A549 (cell line): ENCODE measurements around the gene VCX3A. TPM values are rescaled to one million over a fixed set of nuclear protein-coding genes. Genes with fewer than 3 reads are reported as not detected.
"Not testable (repeated sequence)": the region's sequence is repeated elsewhere in the genome, so short reads cannot be mapped to it uniquely, and the experiment has no call there.

ENCODE experiments used
- ATAC-seq, 2 experiments: fragments of 200-7000 bp in 1 of 2; fragments of >200 bp in 1 of 2; cut with Nextera tagmentation in 1 of 2; cut with Tn5 transposase in 1 of 2; 3 replicates each; pipeline versions ENCODE4 v1.8.0 to v1.9.1; 2018 to 2020; ENCODE audit warnings: mild to moderate bottlenecking in 1 of 2, moderate library complexity in 1 of 2
- CTCF ChIA-PET: fragments of 300-600 bp; sonication (Branson Sonifier 250); formaldehyde crosslinking; extraction: SDS; loops from one replicate; lab custom pipeline; 2021; ENCODE audit warnings: antibody characterized with exemption, inconsistent platforms; lab: Yijun Ruan, JAX
- POLR2A ChIA-PET: fragments of 350-600 bp; formaldehyde crosslinking; extraction: SDS; loops from one replicate; lab custom pipeline; 2021; ENCODE audit warnings: antibody characterized with exemption, inconsistent platforms; lab: Yijun Ruan, JAX
- DNase-seq, 2 experiments: peaks; one replicate each; pipeline versions ENCODE4 v3.0.0 to v3.0.0-alpha.2; 2011 to 2016; ENCODE audit warnings: low read depth in 1 of 2, low spot score in 1 of 2
- FAIRE-seq: peaks from 2 replicates; lab custom pipeline; 2011; peaks lifted over from hg19 to GRCh38; lab: Jason Lieb, UNC
- H3K27ac ChIP-seq, 2 experiments: fragments of >200 bp; sonication (Bioruptor Twin); formaldehyde crosslinking; 3 replicates each; pipeline ENCODE4 v1.5.1; 2016 to 2017
- H3K4me1 ChIP-seq: fragments of >200 bp; sonication (Bioruptor Twin); formaldehyde crosslinking; 3 replicates; pipeline ENCODE4 v1.6.1; 2016
- H3K4me2 ChIP-seq: fragments of >200 bp; sonication (Bioruptor Twin); formaldehyde crosslinking; 3 replicates; pipeline ENCODE4 v1.6.1; 2016
- H3K4me3 ChIP-seq: fragments of >200 bp; sonication (Bioruptor Twin); formaldehyde crosslinking; 3 replicates; pipeline ENCODE4 v1.5.1; 2016
- H3K9me3 ChIP-seq: fragments of >200 bp; sonication (Bioruptor Twin); formaldehyde crosslinking; 3 replicates; pipeline ENCODE4 v1.6.1; 2016
- BHLHE40 ChIP-seq: IDR thresholded peaks from 2 replicates; pipeline ENCODE4 v1.6.1; 2012; ENCODE audit warnings: low read depth, low read length, inconsistent platforms
- CBX2 ChIP-seq: fragments of 200-600 bp; sonication (generic); IDR thresholded peaks from 2 replicates; pipeline ENCODE4 v1.6.1; 2016; ENCODE audit warnings: low read depth, mild to moderate bottlenecking, borderline replicate concordance
- CBX8 ChIP-seq: fragments of 200-600 bp; sonication (generic); IDR thresholded peaks from 2 replicates; pipeline ENCODE4 v1.6.1; 2016
- EHF ChIP-seq: fragments of 250-450 bp; sonication (Bioruptor Pico); IDR thresholded peaks from 2 replicates; pipeline ENCODE4 v1.5.0; 2020; ENCODE audit warnings: mild to moderate bottlenecking
- EHMT2 ChIP-seq: fragments of 200-600 bp; sonication (generic); IDR thresholded peaks from 2 replicates; pipeline ENCODE4 v1.6.1; 2016; ENCODE audit warnings: antibody characterized with exemption, low read depth, mild to moderate bottlenecking, moderate library complexity
- ELK1 ChIP-seq: fragments of 150-350 bp; IDR thresholded peaks from 2 replicates; pipeline ENCODE4 v1.6.1; 2014; ENCODE audit warnings: low read depth, mild to moderate bottlenecking, low read length
- EP300 ChIP-seq, 2 experiments: fragments of >200 bp; sonication (Bioruptor Twin); formaldehyde crosslinking; IDR thresholded peaks; 2 replicates in 1 of 2; 3 replicates in 1 of 2; pipeline ENCODE4 v1.6.1; 2016 to 2017
- ESRRA ChIP-seq: fragments of 150-350 bp; IDR thresholded peaks from 2 replicates; pipeline ENCODE4 v1.6.1; 2014; ENCODE audit warnings: mild to moderate bottlenecking, low read length, borderline replicate concordance
- FOSB ChIP-seq: fragments of 250-450 bp; sonication (Bioruptor Pico); IDR thresholded peaks from 2 replicates; pipeline ENCODE4 v1.5.0; 2020; ENCODE audit warnings: mild to moderate bottlenecking, moderate library complexity
- FOSL2 ChIP-seq, 2 experiments: fragments of 450-650 bp in 1 of 2; fragments of >200 bp in 1 of 2; sonication (Bioruptor Twin) in 1 of 2; formaldehyde crosslinking; IDR thresholded peaks; 2 replicates each; pipeline versions ENCODE4 v1.5.0 to v1.6.1; 2016 to 2020; ENCODE audit warnings: mild to moderate bottlenecking in 1 of 2, moderate library complexity in 1 of 2
- FOXS1 ChIP-seq: fragments of 250-450 bp; sonication (Bioruptor Pico); IDR thresholded peaks from 2 replicates; pipeline ENCODE4 v1.5.0; 2020; ENCODE audit warnings: mild to moderate bottlenecking, moderate library complexity
- GATA3 ChIP-seq: IDR thresholded peaks from 2 replicates; pipeline ENCODE4 v1.6.1; 2012; ENCODE audit warnings: borderline replicate concordance
- HDAC2 ChIP-seq: fragments of 200-600 bp; sonication (generic); IDR thresholded peaks from 2 replicates; pipeline ENCODE4 v1.6.1; 2016
- HOXB13 ChIP-seq: fragments of 250-450 bp; sonication (Bioruptor Pico); IDR thresholded peaks from 2 replicates; pipeline ENCODE4 v1.5.0; 2020; ENCODE audit warnings: low read depth, mild to moderate bottlenecking, moderate library complexity
- HOXB5 ChIP-seq: fragments of 250-450 bp; sonication (Bioruptor Pico); IDR thresholded peaks from 2 replicates; pipeline ENCODE4 v1.5.0; 2020; ENCODE audit warnings: mild to moderate bottlenecking, moderate library complexity
- JUN ChIP-seq, 2 experiments: fragments of >200 bp; sonication (Bioruptor Twin); formaldehyde crosslinking; IDR thresholded peaks; 2 replicates in 1 of 2; 3 replicates in 1 of 2; pipeline ENCODE4 v1.6.1; 2016 to 2017
- KDM1A ChIP-seq: fragments of 200-600 bp; sonication (generic); IDR thresholded peaks from 2 replicates; pipeline ENCODE4 v1.6.1; 2016; ENCODE audit warnings: low read depth, mild to moderate bottlenecking
- MAFK ChIP-seq: fragments of 450-650 bp; IDR thresholded peaks from 2 replicates; pipeline ENCODE4 v1.6.1; 2014; ENCODE audit not compliant: partially characterized antibody
- MAZ ChIP-seq: fragments of 150-350 bp; IDR thresholded peaks from 2 replicates; pipeline ENCODE4 v1.6.1; 2014; ENCODE audit warnings: antibody characterized with exemption, low read depth, low read length, borderline replicate concordance
- MYC ChIP-seq: IDR thresholded peaks from 2 replicates; pipeline ENCODE4 v1.6.1; 2012; ENCODE audit warnings: mild to moderate bottlenecking, inconsistent platforms, low read length, improper control_type of control experiment, borderline replicate concordance
- NR3C1 ChIP-seq: fragments of >200 bp; sonication (Bioruptor Twin); formaldehyde crosslinking; IDR thresholded peaks from 3 replicates; pipeline ENCODE4 v1.6.1; 2017
- POLR2AphosphoS2 ChIP-seq: conservative IDR thresholded peaks from 2 replicates; pipeline ENCODE4 v1.6.1; 2012; ENCODE audit warnings: low read length, improper control_type of control experiment, inconsistent platforms
- RARB ChIP-seq: fragments of 250-450 bp; sonication (Bioruptor Pico); IDR thresholded peaks from 2 replicates; pipeline ENCODE4 v1.8.0; 2021; ENCODE audit warnings: mild to moderate bottlenecking, moderate library complexity
- REST ChIP-seq: fragments of 200-600 bp; sonication (generic); IDR thresholded peaks from 2 replicates; pipeline ENCODE4 v1.6.1; 2016; ENCODE audit warnings: antibody characterized with exemption, mild to moderate bottlenecking, moderate library complexity
- RNF2 ChIP-seq: fragments of 200-600 bp; sonication (generic); IDR thresholded peaks from 2 replicates; pipeline ENCODE4 v1.6.1; 2016; ENCODE audit warnings: low read depth, mild to moderate bottlenecking, antibody characterized with exemption, moderate library complexity, borderline replicate concordance
- TP53 ChIP-seq: fragments of 250-450 bp; sonication (Bioruptor Pico); IDR thresholded peaks from 2 replicates; pipeline ENCODE4 v1.5.0; 2021; ENCODE audit warnings: mild to moderate bottlenecking, moderate library complexity
- ZFP36 ChIP-seq: fragments of 450-650 bp; IDR thresholded peaks from 2 replicates; pipeline ENCODE4 v1.6.1; 2014; ENCODE audit warnings: borderline replicate concordance; ENCODE audit not compliant: partially characterized antibody
- ZNF302 ChIP-seq: fragments of 250-450 bp; sonication (Bioruptor Pico); IDR thresholded peaks from 2 replicates; pipeline ENCODE4 v1.9.0; 2021; ENCODE audit warnings: inconsistent platforms, mild to moderate bottlenecking, moderate library complexity
- WGBS: methylation state at CpG from one replicate; pipeline ENCODE4 v1.1.6; 2017; ENCODE audit errors: missing lambda C conversion rate; 5-methylcytosine and 5-hydroxymethylcytosine counted together
- polyA minus RNA-seq: library from RNA; depleted of rRNA, polyadenylated mRNA; stranded (reverse); fragments of >200 nt; gene quantifications from 2 replicates; pipeline ENCODE4 v1.2.3, GENCODE V29; 2011; rRNA and poly(A)+ RNA removed
- polyA plus RNA-seq, 4 experiments: library from polyadenylated mRNA; depleted of rRNA in 3 of 4; stranded (reverse); fragments of >200 nt; fragmentation: RNase III in 1 of 4; extraction: RNeasy Plus Mini Kit Qiagen cat#74134 plus additional on column Dnase treatment in 1 of 4; gene quantifications; 2 replicates in 3 of 4; 3 replicates in 1 of 4; pipeline ENCODE4 v1.2.3, GENCODE V29; 2011 to 2017

Gene VCX3A
- not detected in 2 replicates for polyA plus RNA-seq (2011; rRNA removed)
- polyA plus RNA-seq (2012; cell fraction: cytosol; rRNA removed): not detected in 2 replicates
- polyA plus RNA-seq (2012; cell fraction: nucleus; rRNA removed): not detected in 2 replicates
- polyA plus RNA-seq (2017; fragmentation: RNase III; extraction: RNeasy Plus Mini Kit Qiagen cat#74134 plus additional on column Dnase treatment): not detected in 3 replicates
- not detected in 2 replicates for polyA minus RNA-seq

GRCh38 chrX:6535018-6535417, at the start of gene VCX3A:
VCX3A (minus strand) TSS chrX:6535118; CDS start chrX:6534497, 621 bp downstream.
- 9% methylated on average over 1 of the region's 1 CpG for WGBS
- DNase-seq, ATAC-seq, H3K27ac ChIP-seq, POLR2A ChIA-PET, CTCF ChIA-PET, H3K4me1 ChIP-seq, FAIRE-seq, H3K9me3 ChIP-seq, H3K4me3 ChIP-seq, H3K4me2 ChIP-seq: not testable (repeated sequence)

GRCh38 chrX:6574762-6575161, 39.8 kb upstream of the VCX3A start:
- H3K4me1 ChIP-seq: no peaks in the 10 kb centered on the region
- CTCF ChIA-PET: no interaction called here
- no peak overlapping the region for H3K4me2 ChIP-seq
- WGBS: under 1% methylated on average over 5 of the region's 5 CpGs
- no peak for ATAC-seq
- DNase-seq: no peak
- H3K4me3 ChIP-seq: no peak overlapping the region
- H3K9me3 ChIP-seq: no peaks in the 10 kb centered on the region
- FAIRE-seq: no peak
- POLR2A ChIA-PET: no interaction called here
- H3K27ac ChIP-seq: no peak overlapping the region
- TF ChIP-seq GATA3 (no peak), ELK1 (no peak), EP300 (IDR thresholded peaks at IDR 0.05) (no peak), CBX8 (no peak)

- FAIRE-seq (peak; percentile 7), DNase-seq (no peak), ATAC-seq (no peak)
- ChIA-PET CTCF (no interaction called here), POLR2A (no interaction called here)
- H3K4me3 ChIP-seq: no peak overlapping the region
- no peak for TF ChIP-seq TP53 (CRISPR knock-in tag)
- no peak for TF ChIP-seq ESRRA
- no peak for TF ChIP-seq ZNF302
- TF ChIP-seq MAZ: no peak
- no peak for TF ChIP-seq EHMT2
- TF ChIP-seq BHLHE40: no peak
- no peak for TF ChIP-seq HOXB13
- TF ChIP-seq EP300 (IDR thresholded peaks at IDR 0.05): no peak
- TF ChIP-seq EHF: no peak
- no peak for TF ChIP-seq FOXS1 (CRISPR knock-in tag)
- TF ChIP-seq RNF2: no peak
- no peak for TF ChIP-seq KDM1A
- no peak for TF ChIP-seq MAFK
- no peak for TF ChIP-seq NR3C1
- no peak for TF ChIP-seq RARB (CRISPR knock-in tag)
- no peak for TF ChIP-seq MYC
- TF ChIP-seq HOXB5 (CRISPR knock-in tag): no peak
- no peak for TF ChIP-seq FOSB
- TF ChIP-seq CBX2: no peak
- no peak for TF ChIP-seq ZFP36
- H3K4me2 ChIP-seq: no peak overlapping the region
- H3K4me1 ChIP-seq: no peaks in the 10 kb centered on the region
- H3K9me3 ChIP-seq: no peaks in the 10 kb centered on the region
- no peak overlapping the region for H3K27ac ChIP-seq
- 5% methylated on average over 3 of the region's 3 CpGs for WGBS
Observed at GRCh38 chrX:6568031-6568430, 33.1 kb upstream of the VCX3A start.

- 30% methylated on average over 5 of the region's 5 CpGs for WGBS
- no peak for DNase-seq
- no peaks in the 10 kb centered on the region for H3K9me3 ChIP-seq
- ChIA-PET POLR2A (no interaction called here), CTCF (no interaction called here)
- FAIRE-seq: no peak
- no peak for ATAC-seq
- no peaks in the 10 kb centered on the region for H3K4me1 ChIP-seq
- H3K27ac ChIP-seq: no peak overlapping the region
- H3K4me3 ChIP-seq: no peak overlapping the region
- no peak overlapping the region for H3K4me2 ChIP-seq
- TF ChIP-seq ELK1 (no peak), CBX8 (no peak), FOSL2 (IDR thresholded peaks at IDR 0.05) (no peak), FOSL2 (CRISPR knock-in tag; IDR thresholded peaks at IDR 0.05) (no peak), RNF2 (no peak), BHLHE40 (no peak), JUN (IDR thresholded peaks at IDR 0.05) (no peak), HDAC2 (no peak), REST (no peak), POLR2AphosphoS2 (no peak)
Observed at GRCh38 chrX:6558979-6559378, 24.1 kb upstream of the VCX3A start.
